ENCODE measurements around the gene ACTR5.

DNA sequence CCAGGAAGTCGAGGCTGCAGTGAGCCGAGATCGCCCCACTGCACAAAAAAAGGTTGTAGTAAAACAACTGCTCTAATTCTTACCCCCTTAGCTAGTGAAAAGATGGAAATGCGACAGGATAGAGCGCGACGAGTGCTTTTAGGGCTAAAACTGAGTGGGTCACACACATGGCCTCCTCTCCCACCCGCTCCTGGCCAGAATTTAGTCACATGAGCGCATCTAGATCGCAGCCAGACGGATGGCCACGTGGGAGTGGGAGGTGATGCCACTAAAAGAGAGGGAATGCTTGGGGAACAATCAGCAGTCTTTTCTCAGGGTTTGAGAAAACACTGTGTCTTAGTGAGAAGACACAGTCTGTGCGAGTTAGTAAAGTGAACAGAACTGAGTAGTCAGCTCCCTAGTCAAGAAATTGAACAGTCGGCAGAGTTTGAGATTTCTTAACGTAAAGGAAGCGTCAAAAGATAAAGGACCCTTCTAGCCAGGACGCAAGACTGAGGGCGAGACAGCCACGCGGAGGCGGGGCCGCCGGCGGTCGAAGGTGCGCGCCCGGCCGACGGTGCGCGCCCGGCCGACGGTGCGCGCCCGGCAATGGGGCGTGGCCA is 664 bp upstream of the ACTR5 start:
- TF ChIP-seq CTCF (IDR thresholded peaks at IDR 0.05) (no peak), POLR2AphosphoS5 (IDR thresholded peaks at IDR 0.05) (no peak)
